ENCODE measurements around the gene CELA3B. TPM values are rescaled to one million over a fixed set of nuclear protein-coding genes. Genes with fewer than 3 reads are reported as not detected.
A peak's percentile ranks its signal among the peaks of the same experiment; 100 is the strongest.
"Not testable (repeated sequence)": the region's sequence is repeated elsewhere in the genome, so short reads cannot be mapped to it uniquely, and the experiment has no call there.

The CELA3B gene
- total RNA-seq, 1 experiment from 2014 or later = 0.81 TPM

DNA sequence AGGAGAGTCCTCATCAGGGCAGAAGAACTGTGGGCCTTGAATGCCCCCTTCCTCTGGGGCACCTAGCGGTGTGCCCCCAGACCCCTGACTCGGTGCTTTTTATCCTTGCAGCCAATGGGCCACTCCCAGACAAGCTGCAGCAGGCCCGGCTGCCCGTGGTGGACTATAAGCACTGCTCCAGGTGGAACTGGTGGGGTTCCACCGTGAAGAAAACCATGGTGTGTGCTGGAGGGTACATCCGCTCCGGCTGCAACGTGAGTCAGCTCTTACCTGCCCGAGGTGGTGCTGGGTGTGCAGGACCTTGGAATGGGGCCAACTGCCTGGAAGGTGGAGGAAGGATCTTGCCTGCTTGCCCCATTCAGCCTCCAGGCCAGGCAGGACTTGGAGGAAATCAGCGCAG lies 30.4 kb downstream of the CELA3B start:
- not testable (repeated sequence) for DNase-seq (ENCODE audit: low spot score)

DNA sequence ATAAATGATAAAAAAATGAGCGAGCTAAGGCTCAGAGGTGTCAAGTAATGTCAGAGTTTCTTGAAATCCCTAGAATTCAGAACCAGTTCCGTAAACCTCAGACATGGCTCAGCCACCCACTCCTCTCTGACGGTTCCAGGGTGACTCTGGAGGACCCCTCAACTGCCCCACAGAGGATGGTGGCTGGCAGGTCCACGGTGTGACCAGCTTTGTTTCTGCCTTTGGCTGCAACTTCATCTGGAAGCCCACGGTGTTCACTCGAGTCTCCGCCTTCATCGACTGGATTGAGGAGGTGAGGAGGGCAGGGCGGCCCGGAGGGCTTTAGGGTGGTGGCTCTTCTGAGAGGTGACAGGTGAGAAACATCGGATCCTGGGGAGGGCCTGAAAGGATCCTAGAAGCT lies 32.7 kb downstream of the CELA3B start:
- DNase-seq (ENCODE audit: low spot score) = not testable (repeated sequence)

DNA sequence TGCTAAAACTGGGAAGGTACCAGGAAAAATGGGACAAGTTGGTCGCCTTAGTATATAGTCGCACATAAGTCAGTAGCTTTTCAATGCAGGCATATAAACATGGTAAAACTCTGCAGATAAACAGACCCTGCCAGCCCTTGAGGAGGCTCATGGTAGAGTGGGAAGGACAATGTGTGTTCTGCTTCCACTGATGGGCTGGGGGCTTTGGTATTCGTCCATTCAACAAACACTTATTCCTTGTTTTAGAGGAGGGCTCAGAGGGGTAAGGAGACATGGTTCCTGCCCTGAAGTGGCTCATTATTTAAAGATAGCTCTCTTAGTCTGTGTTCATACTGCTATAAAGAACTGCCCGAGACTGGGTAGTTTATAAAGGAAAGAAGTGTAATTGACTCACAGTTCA lies 35.9 kb downstream of the CELA3B start:
- DNase-seq (ENCODE audit: low spot score) = not testable (repeated sequence)

DNA sequence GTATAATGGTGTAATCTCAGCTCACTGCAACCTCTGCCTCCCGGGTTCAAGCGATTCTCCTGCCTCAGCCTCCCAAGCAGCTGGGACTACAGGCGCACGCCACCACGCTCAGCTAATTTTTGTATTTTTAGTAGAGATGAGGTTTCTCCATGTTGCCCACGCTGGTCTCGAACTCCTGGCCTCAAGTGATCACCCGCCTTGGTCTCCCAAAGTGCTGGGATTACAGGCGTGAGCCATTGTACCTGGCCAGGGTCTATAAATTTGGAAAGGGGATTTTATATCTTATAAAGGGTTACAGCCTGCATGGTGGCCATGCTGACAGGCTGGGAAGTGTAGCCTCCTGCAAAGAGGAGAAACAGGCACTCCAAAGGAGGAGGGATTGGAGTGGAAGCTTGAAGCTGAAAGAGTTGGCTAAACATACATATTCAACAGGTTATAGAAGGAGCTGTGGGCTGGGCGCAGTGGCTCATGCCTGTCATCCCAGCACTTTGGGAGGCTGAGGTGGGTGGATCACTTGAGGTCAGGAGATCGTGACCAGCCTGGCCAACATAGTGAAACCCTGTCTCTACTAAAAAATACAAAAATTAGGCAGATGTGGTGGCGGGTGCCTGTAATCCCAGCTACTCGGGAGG lies 37.9 kb downstream of the CELA3B start:
- DNase-seq (ENCODE audit: low spot score) = not testable (repeated sequence)

DNA sequence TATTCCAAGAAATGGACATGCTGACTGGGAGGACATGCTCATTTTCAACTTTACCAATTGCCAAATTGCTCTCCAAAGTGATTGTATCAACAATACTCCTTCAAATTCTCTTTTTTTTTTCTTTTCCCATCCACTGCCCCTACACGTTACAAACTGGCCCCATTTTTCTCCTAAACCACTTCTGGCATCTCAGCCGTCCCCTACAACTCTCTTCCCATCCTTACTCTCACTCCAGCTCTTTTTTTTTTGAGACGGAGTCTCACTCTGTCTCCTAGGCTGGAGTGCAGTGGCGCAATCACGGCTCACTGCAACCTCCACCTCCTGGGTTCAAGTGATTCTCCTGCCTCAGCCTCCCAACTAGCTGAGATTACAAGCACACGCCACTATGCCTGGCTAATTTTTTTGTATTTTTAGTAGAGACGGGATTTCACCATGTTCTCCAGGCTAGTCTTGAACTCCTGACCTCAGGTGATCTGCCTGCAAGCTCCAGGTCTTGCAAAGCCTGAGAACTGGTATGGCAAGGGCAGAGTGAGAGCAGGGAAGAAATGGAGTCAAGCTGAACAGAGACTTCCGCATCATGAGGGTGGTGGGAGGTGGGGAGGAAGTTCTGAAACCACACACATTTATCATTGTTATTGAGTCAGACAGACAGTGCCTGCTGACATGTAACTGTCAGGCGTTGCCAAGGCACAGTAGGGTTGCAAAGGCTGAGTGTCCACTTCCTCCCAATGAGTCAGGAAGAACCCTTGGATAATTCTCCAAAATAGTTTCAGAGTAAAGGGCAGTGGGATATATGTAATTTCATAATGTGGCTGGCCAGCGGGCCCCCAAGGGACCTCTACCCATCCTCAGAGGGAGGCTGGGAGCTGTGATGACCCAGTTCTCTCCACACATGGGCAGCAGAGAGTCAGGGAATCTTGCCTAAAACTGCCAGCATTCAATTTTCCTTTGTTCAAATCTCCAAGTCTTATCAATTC lies 42.0 kb downstream of the CELA3B start:
- DNase-seq (ENCODE audit: low spot score) = peak; percentile 74

DNA sequence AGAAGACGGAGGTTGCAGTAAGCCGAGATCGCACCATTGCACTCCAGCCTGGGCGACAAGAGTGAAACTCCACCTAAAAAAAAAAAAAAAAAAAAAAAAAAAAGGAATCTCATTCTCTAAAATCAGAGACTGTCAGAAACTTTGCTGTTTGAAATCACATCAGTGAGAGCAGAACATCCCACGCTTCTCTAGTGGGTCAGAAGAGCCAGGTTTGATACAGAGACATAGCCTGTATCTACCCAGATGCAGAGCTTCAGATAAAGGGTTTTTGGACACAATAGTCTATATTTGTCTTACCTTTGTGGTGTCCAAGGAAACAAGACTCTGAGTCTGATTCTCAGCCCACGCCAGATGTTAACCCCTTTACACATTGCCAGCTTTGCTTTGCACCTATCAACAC lies 44.2 kb downstream of the CELA3B start:
- DNase-seq (ENCODE audit: low spot score) = no peak

DNA sequence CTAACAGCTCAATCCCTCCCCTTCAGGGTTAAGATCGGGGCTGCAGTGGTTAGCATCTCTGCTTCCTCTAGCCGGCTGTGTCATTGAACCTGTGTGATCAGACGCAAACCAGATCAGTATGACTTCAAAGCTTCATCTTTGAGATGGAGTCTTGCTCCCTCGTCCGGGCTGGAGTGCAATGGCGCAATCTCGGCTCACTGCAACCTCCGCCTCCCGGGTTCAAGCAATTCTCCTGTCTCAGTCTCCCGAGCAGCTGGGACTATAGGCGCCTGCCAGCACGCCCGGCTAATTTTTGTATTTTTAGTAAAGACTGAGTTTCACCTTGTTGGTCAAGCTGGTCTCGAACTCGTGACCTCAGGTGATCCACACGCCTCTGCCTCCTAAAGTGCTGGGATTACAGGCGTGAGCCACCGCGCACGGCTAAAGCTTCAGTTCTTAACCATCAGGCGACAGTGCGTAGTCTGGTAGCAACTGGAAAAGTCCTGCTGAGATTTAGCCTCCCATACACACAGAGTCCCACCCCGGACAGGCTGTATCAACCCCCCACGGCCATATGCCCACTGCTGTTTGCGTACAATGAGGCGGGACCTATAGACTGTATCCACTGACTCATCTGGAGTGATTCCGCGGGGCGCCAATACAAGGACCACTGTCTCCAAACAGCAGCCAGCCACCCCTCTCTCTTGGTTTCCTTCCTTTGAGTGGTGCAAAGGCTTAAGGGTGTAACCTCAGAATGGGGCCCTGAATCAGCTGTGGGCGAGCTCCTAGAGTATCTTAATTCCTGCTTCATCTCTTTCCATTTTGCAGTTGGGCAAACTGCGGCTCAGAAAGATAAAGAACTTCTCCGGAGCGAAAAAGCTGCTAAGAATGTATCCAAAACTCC lies 47.9 kb downstream of the CELA3B start:
- DNase-seq (ENCODE audit: low spot score) = peak; percentile 93

DNA sequence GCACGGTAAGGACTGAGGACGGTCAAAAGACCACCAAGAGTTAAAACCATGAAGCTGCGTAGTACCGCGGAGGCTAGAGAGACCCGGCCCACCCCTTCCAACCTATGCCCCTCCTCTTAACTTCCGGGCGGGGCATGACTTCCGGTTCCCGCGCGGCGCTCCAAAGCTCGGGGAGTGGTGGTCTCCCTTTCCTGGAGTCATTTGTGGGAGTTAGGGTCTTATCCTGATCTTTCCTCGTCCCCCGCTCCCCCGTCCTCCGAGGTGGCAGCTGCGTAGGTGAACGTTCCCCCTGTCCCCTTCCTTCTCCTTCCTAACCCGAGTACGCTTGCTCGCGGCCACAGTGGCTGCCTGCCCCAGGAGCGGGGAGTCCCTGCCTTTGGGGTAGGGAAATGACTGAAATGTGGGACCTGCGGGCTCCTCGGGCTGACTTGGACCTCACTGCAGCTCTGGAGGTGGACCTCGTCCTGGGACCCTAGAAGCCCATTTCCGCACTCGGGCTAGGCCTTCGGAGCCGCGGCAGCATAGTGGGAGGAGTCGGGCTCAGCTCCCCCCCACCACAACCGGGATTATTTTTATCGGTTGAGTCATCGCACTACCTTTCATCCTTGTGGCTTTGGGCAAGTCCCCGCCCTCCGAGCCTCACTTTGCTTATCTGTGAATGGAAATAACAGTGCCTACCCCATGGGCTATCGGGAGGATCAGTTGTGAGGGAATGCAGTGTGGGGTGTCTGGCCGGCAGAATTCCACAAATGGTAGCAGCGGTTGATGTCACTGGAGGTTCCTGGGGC lies 48.7 kb downstream of the CELA3B start:
- peak; percentile 90 for DNase-seq (ENCODE audit: low spot score)

DNA sequence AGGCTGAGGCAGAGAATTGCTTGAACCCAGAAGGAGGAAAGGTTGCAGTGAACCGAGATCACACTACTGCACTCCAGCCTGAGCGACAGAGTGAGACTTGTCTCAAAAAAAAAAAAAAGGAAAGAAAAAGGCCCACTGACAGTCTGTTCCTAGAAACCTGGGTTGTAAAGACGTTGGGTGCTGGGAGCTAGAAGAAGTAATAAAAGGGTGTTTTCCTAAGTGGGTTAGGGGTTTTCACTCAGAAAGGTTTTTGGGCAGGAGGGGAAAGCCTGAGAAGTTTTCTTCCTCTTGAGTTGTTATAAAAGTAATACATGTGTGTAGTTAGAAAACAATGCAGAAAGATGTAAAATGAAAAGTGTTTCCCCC lies 50.1 kb downstream of the CELA3B start:
- DNase-seq (ENCODE audit: low spot score) = no peak

DNA sequence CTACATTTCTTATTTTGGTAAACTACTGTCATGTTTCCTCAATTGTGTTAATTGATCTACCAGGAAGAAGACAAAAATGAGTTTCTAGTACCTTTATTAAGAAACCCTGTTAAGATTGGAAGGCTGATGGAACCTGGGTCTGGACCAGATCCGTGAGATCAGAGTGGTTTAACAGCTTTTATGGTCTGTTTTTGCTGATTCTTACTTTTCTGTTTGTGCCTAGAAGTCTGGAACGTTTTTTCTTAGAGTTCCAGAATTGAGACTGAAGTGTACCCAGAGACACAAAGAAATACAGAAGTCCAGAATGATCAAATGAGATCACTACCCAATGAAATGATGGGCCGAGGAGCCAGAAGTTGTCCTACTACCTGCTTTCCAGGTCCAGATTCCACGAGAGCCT lies 53.2 kb downstream of the CELA3B start:
- no peak for DNase-seq (ENCODE audit: low spot score)

DNA sequence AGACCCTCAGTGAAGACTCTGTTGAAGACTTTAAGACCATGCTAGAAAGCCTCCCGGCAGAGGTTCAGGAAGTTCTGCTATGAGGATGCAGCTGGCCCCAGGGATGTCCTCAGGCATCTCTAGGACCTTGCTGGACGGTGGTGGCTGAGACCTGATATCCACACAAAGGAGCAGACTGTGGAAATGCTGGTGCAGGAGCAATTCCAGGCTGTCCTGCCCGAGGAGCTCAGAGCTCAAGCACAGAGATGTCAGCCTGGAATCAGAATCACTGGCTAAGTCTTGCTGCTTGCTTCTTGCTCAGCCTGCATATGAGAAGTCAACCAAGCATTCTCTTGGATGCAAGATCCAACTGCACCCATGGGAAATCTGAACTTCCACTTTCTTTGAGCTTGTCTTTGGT lies 53.7 kb downstream of the CELA3B start:
- no peak for DNase-seq (ENCODE audit: low spot score)

DNA sequence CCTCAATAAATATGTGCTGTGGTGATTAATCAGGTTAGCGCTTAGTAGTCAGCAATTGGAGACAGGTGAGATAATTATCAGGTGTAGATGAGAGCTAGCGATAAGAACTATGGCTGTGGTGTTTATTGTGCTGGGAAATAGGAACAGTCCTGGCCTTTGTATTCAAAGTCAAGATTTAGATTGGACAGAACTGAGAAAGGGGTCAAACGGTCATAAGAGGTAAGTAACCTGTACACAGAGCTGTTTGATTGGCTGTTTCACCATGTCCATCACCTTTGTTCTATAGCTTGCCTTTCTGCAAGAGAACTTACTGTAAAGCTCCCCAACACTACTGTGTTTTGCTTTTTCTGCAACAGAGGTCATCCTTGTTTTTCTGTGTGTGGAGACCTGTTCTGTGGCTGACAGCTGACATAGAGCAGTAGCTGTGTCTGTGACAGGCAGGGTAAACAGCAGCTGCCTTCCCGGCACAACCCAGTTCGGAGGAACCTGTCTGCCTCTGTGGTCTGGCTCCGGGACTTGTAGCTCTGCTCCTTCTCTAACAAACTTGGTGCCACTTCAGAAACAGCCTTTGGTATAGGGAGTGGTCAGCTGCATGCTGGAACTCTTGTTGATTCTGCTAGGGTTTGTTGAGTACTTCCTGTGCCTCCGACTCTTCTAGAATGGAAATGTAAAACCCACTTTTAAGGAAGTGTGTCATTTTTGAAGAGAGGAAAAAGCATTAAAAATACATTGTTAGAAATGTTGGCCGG lies 54.6 kb downstream of the CELA3B start:
- peak; percentile 64 for DNase-seq (ENCODE audit: low spot score)

DNA sequence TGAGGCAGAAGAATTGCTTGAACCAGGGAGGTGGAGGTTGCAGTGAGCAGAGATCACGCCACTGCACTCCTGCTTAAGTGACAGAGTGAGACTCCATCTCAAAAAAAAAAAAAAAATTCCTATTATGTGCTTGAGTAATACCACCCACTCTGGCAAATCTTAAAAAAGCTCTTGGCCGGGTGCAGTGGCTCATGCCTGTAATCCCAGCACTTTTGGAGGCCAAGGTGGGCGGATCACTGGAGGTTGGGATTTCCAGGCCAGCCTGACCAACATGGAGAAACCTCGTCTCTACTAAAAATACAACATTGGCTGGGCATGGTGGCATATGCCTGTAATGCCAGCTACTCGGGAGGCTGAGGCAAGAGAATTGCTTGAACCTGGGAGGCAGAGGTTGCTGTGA lies 58.0 kb downstream of the CELA3B start:
- DNase-seq (ENCODE audit: low spot score) = not testable (repeated sequence)

DNA sequence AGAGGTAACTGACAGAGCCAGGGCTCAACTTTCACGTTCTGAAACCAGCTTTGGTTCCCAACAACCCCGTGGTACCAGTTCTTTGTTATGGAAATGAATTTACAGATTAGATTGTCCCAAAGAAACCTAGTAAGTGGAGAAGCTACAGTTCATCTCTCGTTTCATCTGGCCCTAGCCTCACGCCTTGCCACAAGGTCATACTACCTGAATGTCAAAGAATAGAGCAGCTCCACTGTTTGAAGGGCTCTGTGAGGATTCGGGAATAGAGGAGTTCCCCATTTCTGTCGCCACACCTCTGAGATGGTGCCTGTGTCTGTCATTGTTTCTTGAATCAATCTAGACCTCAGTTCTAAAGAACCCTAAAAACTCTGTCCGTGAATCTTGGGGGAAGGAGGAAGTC lies 60.7 kb downstream of the CELA3B start:
- DNase-seq (ENCODE audit: low spot score) = no peak

DNA sequence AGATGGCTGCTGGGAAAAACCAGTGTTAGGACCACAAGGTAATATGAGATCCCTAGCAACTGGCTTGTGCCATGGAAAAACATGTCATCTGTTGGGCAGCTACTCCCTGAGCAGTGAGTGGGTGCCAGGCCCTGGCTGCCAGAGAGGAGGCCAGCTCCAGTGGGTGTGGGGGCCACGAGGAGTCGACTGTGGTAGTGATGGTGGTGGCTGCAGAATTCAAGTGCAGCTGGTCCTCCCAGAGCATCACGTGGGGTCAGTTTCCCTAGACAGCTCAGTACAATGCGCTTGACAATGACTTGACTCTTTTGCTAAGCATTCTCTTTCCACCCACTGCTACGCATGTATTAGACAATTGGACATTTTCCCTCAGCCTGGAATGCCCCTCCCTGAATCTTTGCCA lies 61.2 kb downstream of the CELA3B start:
- no peak for DNase-seq (ENCODE audit: low spot score)

Small RNAs within 50 kb of the gene (small RNA-seq; reads per million reads assigned to genes)
- gene RN7SL186P (not detected), gene RN7SL386P (not detected), gene RNU6-1022P (not detected), gene RNU6-776P (not detected)

Other genes with a start within 250 kb of the CELA3B start
- gene USP48, start 193.9 kb upstream of the CELA3B start, total RNA-seq (2014; rRNA removed; shearing (Covaris generic)) = 19.4 and 19.5 TPM in 2 replicates
- 0.16 and 0.56 TPM in 2 replicates for gene LDLRAD2, start 164.8 kb upstream of the CELA3B start, total RNA-seq (2014; rRNA removed; shearing (Covaris generic))
- 163 and 235 TPM in 2 replicates for gene HSPG2, start 39.7 kb upstream of the CELA3B start, total RNA-seq (2014; rRNA removed; shearing (Covaris generic))
- 0.13 TPM in 1 of 2 replicates, not detected in the other for gene CELA3A, start 24.6 kb downstream of the CELA3B start, total RNA-seq (2014; rRNA removed; shearing (Covaris generic))
- 146 and 150 TPM in 2 replicates for gene CDC42, start 75.7 kb downstream of the CELA3B start, total RNA-seq (2014; rRNA removed; shearing (Covaris generic))
- 0.39 and 0.53 TPM in 2 replicates for gene WNT4, start 166.1 kb downstream of the CELA3B start, total RNA-seq (2014; rRNA removed; shearing (Covaris generic))

All from HT-29 (cell line).